ENCODE results near the gene HBE1. TPM values are rescaled to one million over a fixed set of nuclear protein-coding genes. Genes with fewer than 3 reads are reported as not detected.

Gene HBE1
- total and polyA plus RNA-seq, 3 donors from 2014 or later, result 0.87 TPM; not detected in 2

- intact Hi-C loops (cut with DNase I; ENCODE audit: low total_unique reads), result no loop called here
- H3K36me3 ChIP-seq (ENCODE audit: low read depth, missing control alignments), result no peaks in the 10 kb centered on the region
- H3K4me1 ChIP-seq, result no peaks in the 10 kb centered on the region
- H3K9me3 ChIP-seq, result no peaks in the 10 kb centered on the region
- WGBS, 2 donors, result 89 to 90% methylated on average over 3 of the region's 3 CpGs
- no peaks in the 10 kb centered on the region for H3K27me3 ChIP-seq
- H3K27ac ChIP-seq, result no peak within 1 kb of the TSS
- DNase-seq, result no peak
- no peak within 1 kb of the TSS for H3K4me3 ChIP-seq
- TF ChIP-seq POLR2A (IDR thresholded peaks at IDR 0.05), result no peak
- TF ChIP-seq CTCF (IDR thresholded peaks at IDR 0.05), result no peak
These were observed 42.9 kb downstream of the HBE1 start, which contains the start of gene HBB for GRCh38 chr11:5226732-5227310. Gene HBB, minus strand, starts transcription at chr11:5227071. Its CDS starts 50 bp downstream, at chr11:5227021.

GRCh38 chr11:5225480-5225871, 44.3 kb downstream of the HBE1 start:
- no peaks in the 10 kb centered on the region for H3K4me1 ChIP-seq
- intact Hi-C loops (cut with DNase I; ENCODE audit: low total_unique reads), result no loop called here
- H3K27ac ChIP-seq, result no peak overlapping the region
- WGBS, 2 donors, result 55 to 62% methylated on average over 2 of the region's 2 CpGs
- no peaks in the 10 kb centered on the region for H3K9me3 ChIP-seq
- no peak for TF ChIP-seq CTCF (IDR thresholded peaks at IDR 0.05)
- no peak for TF ChIP-seq POLR2A (IDR thresholded peaks at IDR 0.05)
- no peak for DNase-seq
- no peak overlapping the region for H3K4me3 ChIP-seq
- H3K27me3 ChIP-seq, result no peaks in the 10 kb centered on the region
- no peaks in the 10 kb centered on the region for H3K36me3 ChIP-seq (ENCODE audit: low read depth, missing control alignments)

- no peak for TF ChIP-seq CTCF (IDR thresholded peaks at IDR 0.05)
- TF ChIP-seq POLR2A (IDR thresholded peaks at IDR 0.05), result no peak
- 76 to 87% methylated on average over 6 of the region's 6 CpGs for WGBS, 2 donors
- Histone ChIP-seq H3K4me1 (no peaks in the 10 kb centered on the region), H3K4me3 (no peak overlapping the region), H3K27me3 (no peaks in the 10 kb centered on the region), H3K9me3 (no peaks in the 10 kb centered on the region), H3K27ac (no peak overlapping the region), H3K36me3 (ENCODE audit: low read depth, missing control alignments) (no peaks in the 10 kb centered on the region)
- DNase-seq, result no peak
- intact Hi-C loops (cut with DNase I; ENCODE audit: low total_unique reads), result no loop called here
These were observed 44.9 kb downstream of the HBE1 start for GRCh38 chr11:5224538-5225479.

- intact Hi-C loops (cut with DNase I; ENCODE audit: low total_unique reads), result no loop called here
- no peaks in the 10 kb centered on the region for H3K27me3 ChIP-seq
- WGBS, 2 donors, result 72 to 83% methylated on average over 1 of the region's 1 CpG
These were observed 46.1 kb downstream of the HBE1 start for GRCh38 chr11:5223686-5224085.

More at GRCh38 chr11:5223686-5224085, 46.1 kb downstream of the HBE1 start:
- no peak for DNase-seq
- TF ChIP-seq POLR2A (IDR thresholded peaks at IDR 0.05) (no peak), CTCF (IDR thresholded peaks at IDR 0.05) (no peak)
- no peak overlapping the region for H3K27ac ChIP-seq
- H3K4me1 ChIP-seq, result no peaks in the 10 kb centered on the region
- H3K9me3 ChIP-seq, result no peaks in the 10 kb centered on the region
- H3K4me3 ChIP-seq, result no peak overlapping the region
- no peaks in the 10 kb centered on the region for H3K36me3 ChIP-seq (ENCODE audit: low read depth, missing control alignments)

All from testis (tissue), 3 donors.